IMR-90 (cell line): ENCODE data around the gene LPGAT1.

Experiments used
- CTCF ChIP-seq: conservative IDR thresholded peaks from 2 replicates; pipeline ENCODE4 v1.5.1; 2012; ENCODE audit warnings: mild to moderate bottlenecking, low read depth, low read length, improper control_type of control experiment
- NFE2L2 ChIP-seq: fragments of 150-350 bp; IDR thresholded peaks from 2 replicates; pipeline ENCODE4 v1.6.1; 2016; ENCODE audit warnings: low read depth, mild to moderate bottlenecking, low read length
- POLR2A ChIP-seq: IDR thresholded peaks from 2 replicates; pipeline ENCODE4 v1.6.1; 2012; ENCODE audit warnings: mild to moderate bottlenecking, low read depth, low read length
- RFX5 ChIP-seq: IDR thresholded peaks from 2 replicates; pipeline ENCODE4 v1.8.0; 2012; ENCODE audit warnings: low read depth, mild to moderate bottlenecking, low read length, moderate library complexity

- no peak for TF ChIP-seq CTCF
- no peak for TF ChIP-seq POLR2A
- TF ChIP-seq NFE2L2 = no peak
- no peak for TF ChIP-seq RFX5
Observed at GRCh38 chr1:211742272-211742671, 88.3 kb downstream of the LPGAT1 start.
